ENCODE results near the gene GRIP2.
"Not testable (repeated sequence)": the region's sequence is repeated elsewhere in the genome, so short reads cannot be mapped to it uniquely, and the experiment has no call there.

The GRIP2 gene

DNA sequence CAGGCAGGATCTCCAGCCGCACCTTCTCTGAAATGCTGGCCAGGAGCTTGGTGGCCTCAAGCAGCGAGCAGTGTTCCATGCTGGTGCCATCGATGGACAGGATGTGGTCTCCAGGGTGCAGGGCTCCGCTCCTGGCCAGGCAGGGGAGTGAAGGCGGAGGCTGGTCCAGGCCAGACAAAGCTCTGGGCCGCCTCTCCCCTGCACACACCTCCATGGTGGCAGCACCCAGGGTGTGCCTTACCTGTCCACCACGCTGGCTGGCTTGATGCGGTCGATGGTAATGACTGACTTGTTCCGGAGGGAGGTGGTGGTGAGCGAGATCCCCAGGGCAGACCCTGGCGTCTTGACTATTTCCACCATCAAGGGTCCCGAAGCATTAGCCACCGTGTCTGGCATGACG, 20.0 kb downstream of the GRIP2 start:
- DNase-seq, result no peak

DNA sequence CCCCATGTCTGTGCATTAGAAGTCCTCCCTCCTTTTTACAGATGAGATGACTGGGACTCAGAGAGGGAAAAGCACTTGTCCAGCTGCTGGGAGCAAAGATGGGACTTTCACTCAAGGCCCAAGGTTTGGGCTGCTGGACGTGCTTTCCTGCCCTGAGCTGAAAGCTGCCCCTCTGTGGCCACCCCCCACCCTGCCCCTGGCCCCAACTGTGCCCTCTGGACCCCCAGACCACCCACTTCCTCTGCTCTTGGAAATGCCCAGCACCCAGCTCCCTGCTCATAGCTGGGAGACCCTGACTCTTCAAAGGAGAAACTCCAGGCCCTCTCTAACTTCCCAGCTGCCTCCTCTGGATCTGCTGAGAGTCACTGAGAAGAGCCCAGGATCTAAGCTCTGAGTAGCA, 20.7 kb downstream of the GRIP2 start:
- DNase-seq, result no peak

- no peak for DNase-seq
Observed at GRCh38 chr3:14518893-14519292, 21.2 kb downstream of the GRIP2 start.

- no peak for DNase-seq
Observed at GRCh38 chr3:14518432-14518802, 21.7 kb downstream of the GRIP2 start.

GRCh38 chr3:14517601-14518431, 22.3 kb downstream of the GRIP2 start:
- DNase-seq, result no peak

DNA sequence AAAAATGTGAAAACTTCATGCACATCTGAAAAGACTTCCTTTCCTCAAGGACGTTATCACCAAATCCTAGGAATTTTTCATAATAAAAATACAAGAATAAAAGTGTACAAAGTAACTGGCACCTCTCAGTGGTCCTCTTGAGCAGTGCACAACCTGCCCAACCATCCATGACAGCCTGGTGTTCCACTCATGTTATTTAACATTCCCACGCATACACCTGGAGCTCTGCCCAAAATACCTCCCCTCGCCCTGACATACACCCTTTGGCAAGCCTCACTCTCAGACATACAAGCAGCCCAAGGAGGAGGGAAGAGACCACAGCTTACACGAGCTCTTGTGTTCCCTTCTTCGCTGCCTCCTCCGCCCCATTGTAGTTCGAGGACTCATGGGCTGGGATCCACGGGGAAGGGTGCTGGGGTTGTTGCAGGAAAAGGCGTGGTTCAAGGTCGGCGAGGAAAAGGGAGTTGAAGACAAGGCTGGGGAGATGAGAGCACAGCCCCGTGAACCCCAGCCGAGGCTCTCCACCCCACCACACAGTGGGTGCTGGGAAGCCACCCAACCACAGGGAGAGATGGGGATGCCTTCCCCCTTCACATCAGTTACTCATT, 23.3 kb downstream of the GRIP2 start:
- no peak for DNase-seq

- DNase-seq, result not testable (repeated sequence)
Observed at GRCh38 chr3:14515526-14515925, 24.6 kb downstream of the GRIP2 start.

DNA sequence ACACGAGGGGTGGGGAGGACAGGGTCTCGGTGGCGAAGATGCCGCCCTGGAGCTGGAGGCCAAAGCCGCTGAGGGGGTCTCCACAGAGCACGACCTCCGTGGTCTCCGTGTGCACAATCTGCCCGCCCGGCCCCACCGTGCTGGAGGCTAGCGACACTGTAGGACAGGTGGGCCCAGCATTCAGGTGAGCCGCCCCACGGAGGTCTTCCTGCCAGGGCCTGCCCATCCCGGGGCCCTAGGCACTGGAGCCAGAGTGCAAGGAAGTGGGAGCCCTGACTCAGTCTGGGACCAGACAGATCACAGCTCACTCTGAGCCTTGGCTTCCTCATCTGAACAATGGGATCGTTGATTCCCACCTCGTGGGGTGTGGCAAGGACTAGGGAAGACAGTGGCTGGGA, 25.8 kb downstream of the GRIP2 start:
- DNase-seq, result no peak

- DNase-seq, result no peak
Observed at GRCh38 chr3:14513566-14514322, 26.4 kb downstream of the GRIP2 start.

DNA sequence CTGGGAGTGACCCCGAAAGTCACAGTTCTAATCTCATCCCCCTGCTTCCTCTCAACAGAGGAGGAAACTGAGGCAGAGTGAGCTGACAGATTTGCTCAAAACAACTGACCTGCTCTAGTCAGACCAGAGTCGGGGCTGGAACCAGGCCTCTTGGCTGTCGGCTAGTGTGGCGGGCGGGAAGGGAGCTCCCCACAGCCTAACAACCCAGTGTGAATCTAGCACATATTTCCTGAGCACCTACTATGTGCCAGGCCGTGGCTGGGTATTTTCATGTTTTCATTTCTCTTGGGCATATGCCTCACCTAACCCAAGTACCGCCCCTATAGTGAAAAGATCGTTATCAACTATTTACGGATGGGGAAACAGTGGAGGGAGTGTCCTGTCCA, 27.2 kb downstream of the GRIP2 start:
- DNase-seq, result no peak

GRCh38 chr3:14512281-14512941, 27.7 kb downstream of the GRIP2 start:
- no peak for DNase-seq

- DNase-seq, result no peak
Observed at GRCh38 chr3:14511623-14512280, 28.4 kb downstream of the GRIP2 start.

- no peak for DNase-seq
Observed at GRCh38 chr3:14510838-14511622, 29.1 kb downstream of the GRIP2 start.

GRCh38 chr3:14509796-14510100, 30.4 kb downstream of the GRIP2 start:
- DNase-seq, result no peak

GRCh38 chr3:14508966-14509795, 31.0 kb downstream of the GRIP2 start:
- peak; percentile 55 for DNase-seq

DNA sequence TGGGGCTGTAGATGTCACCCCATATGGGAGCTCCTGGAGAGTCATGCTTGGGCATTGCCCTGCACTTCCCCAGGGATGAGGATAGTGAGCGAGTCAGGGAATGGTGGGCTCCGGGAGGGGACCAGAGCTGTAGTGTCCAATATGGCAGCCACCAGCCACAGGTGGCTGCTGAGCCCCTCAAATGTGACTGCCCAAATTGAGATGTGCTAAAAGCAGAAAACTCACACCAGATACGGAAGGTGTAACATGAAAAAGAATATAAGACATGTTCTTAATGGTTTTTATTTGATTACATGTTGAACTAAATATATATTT, 31.7 kb downstream of the GRIP2 start:
- DNase-seq, result no peak

DNA sequence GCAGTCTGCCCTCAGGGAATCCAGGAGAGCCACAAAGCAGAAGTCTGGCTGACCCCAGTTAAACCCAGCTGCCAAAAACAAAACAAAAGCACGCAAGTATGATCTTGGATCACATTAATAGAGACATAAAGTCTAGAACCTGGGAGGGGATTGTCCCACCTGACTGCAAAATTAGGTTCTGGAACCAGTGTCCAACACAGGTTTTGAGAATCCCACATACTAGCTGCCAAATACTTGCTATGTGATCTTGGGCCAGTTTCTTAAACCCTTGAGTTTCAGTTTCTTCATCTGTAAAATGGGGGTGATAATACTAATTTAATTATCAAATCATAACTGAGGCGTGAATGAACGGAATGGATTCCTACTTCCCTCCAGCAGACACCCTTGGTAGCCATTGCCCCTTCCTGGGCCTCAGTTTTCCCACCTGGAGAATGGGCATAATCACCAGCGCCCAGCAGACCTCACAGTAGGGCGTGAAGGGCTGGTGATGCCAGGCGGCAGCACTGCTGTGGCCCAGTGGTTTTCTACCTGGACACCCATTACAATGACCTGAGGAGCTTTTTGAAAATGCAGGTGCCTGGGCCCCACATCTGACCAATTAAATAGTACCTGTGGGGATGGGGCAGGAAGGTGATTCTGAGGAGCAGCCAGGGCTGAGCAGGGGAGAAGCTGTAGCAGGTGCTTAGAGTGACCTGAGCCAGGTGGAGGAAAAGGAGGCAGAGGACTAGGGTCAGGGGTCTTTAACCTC, 32.2 kb downstream of the GRIP2 start:
- DNase-seq, result no peak

- no peak for DNase-seq
Observed at GRCh38 chr3:14507305-14507741, 32.8 kb downstream of the GRIP2 start.

DNA sequence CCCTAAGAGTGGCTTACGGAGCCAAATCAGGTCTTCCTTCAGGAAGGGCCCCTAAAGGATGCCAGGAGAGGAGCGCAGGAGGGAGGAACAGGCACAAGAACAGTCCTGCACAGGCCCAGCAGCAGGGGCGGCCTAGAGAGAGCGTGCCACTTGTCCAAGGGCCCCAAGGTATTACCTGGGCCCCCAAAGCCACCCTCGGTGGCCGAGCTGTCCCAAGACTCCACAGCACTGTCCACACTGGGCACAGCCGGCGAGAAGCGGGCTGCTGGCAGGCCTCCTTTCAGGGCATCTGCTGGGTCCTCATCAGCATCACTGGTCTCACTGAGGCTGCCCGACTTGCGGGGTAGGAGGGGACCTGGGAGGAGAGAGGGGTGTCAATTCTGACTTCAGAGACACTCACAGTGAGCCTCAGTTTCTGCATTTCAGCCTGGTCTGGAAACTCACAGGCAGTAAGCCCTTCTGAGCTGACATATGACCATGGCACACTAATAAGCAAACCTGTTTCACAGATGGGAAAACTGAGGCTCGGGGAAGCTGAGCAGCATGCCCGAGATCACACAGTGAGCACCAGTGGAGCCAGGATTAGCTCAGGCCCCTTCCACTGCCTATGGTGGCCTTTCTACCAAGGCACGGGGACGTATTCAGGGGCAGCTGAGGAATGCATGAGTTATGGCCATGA, 33.4 kb downstream of the GRIP2 start:
- no peak for DNase-seq

Measured in right kidney (tissue), 1 donor.